ENCODE data around the gene IFNG-AS1.

- TF ChIP-seq ZNF384 (IDR thresholded peaks at IDR 0.05) (no peak), FOXA1 (IDR thresholded peaks at IDR 0.05) (no peak), FOXM1 (IDR thresholded peaks at IDR 0.05; ENCODE audit: borderline replicate concordance) (no peak)
Measured at GRCh38 chr12:67980391-67980790, 8.9 kb upstream of the IFNG-AS1 start.

All from HEK293T (cell line).